ENCODE data around the gene OSCP1. TPM values are rescaled to one million over a fixed set of nuclear protein-coding genes. Genes with fewer than 3 reads are reported as not detected.
"Not testable (repeated sequence)": the region's sequence is repeated elsewhere in the genome, so short reads cannot be mapped to it uniquely, and the experiment has no call there.

The OSCP1 gene
- total RNA-seq, 1 donor from 2014 or later: 7.1 TPM

- H3K36me3 ChIP-seq: no peaks in the 10 kb centered on the region
- H3K4me1 ChIP-seq: no peaks in the 10 kb centered on the region
- peaks cover 23% of the 10 kb centered on the region for H3K27me3 ChIP-seq (ENCODE audit: low read depth)
- intact Hi-C loops (cut with micrococcal nuclease): no loop called here
- TF ChIP-seq CTCF (IDR thresholded peaks at IDR 0.05; ENCODE audit: borderline replicate concordance): no peak
- no peak for DNase-seq
- H3K27ac ChIP-seq (replicated peaks): no peak overlapping the region
- H3K4me3 ChIP-seq: no peak overlapping the region
- no peaks in the 10 kb centered on the region for H3K9me3 ChIP-seq (replicated peaks)
Observed at GRCh38 chr1:36487906-36488305, 37.7 kb upstream of the OSCP1 start.

- H3K36me3 ChIP-seq; H3K9me3 ChIP-seq (replicated peaks); intact Hi-C loops (cut with micrococcal nuclease); DNase-seq; H3K4me1 ChIP-seq; H3K4me3 ChIP-seq: not testable (repeated sequence)
- peak overlapping the region; percentile 18 for H3K27ac ChIP-seq (replicated peaks)
- peaks cover 17% of the 10 kb centered on the region for H3K27me3 ChIP-seq (ENCODE audit: low read depth)
Observed at GRCh38 chr1:36487336-36487725, 37.1 kb upstream of the OSCP1 start.

GRCh38 chr1:36486439-36487335, 36.4 kb upstream of the OSCP1 start:
- Histone ChIP-seq H3K27me3 (ENCODE audit: low read depth) (peaks cover 13% of the 10 kb centered on the region), H3K36me3 (no peaks in the 10 kb centered on the region), H3K9me3 (replicated peaks) (no peaks in the 10 kb centered on the region), H3K27ac (replicated peaks) (peak overlapping the region; percentile 18), H3K4me1 (peaks cover 6% of the 10 kb centered on the region), H3K4me3 (no peak overlapping the region)
- intact Hi-C loops (cut with micrococcal nuclease): no loop called here
- TF ChIP-seq CTCF (IDR thresholded peaks at IDR 0.05; ENCODE audit: borderline replicate concordance): no peak
- peak; percentile 46 for DNase-seq

GRCh38 chr1:36486093-36486438, 35.8 kb upstream of the OSCP1 start:
- Histone ChIP-seq H3K36me3 (no peaks in the 10 kb centered on the region), H3K27ac (replicated peaks) (no peak overlapping the region), H3K9me3 (replicated peaks) (no peaks in the 10 kb centered on the region), H3K27me3 (ENCODE audit: low read depth) (peaks cover 13% of the 10 kb centered on the region), H3K4me3 (no peak overlapping the region), H3K4me1 (peaks cover 10% of the 10 kb centered on the region)
- DNase-seq: no peak
- no peak for TF ChIP-seq CTCF (IDR thresholded peaks at IDR 0.05; ENCODE audit: borderline replicate concordance)
- intact Hi-C loops (cut with micrococcal nuclease): no loop called here

GRCh38 chr1:36484099-36484498, 33.8 kb upstream of the OSCP1 start:
- TF ChIP-seq CTCF (IDR thresholded peaks at IDR 0.05; ENCODE audit: borderline replicate concordance): no peak
- H3K4me1 ChIP-seq: peaks cover 10% of the 10 kb centered on the region
- intact Hi-C loops (cut with micrococcal nuclease): no loop called here
- no peaks in the 10 kb centered on the region for H3K36me3 ChIP-seq
- no peak for DNase-seq
- no peak overlapping the region for H3K4me3 ChIP-seq
- peaks cover 24% of the 10 kb centered on the region for H3K27me3 ChIP-seq (ENCODE audit: low read depth)
- no peaks in the 10 kb centered on the region for H3K9me3 ChIP-seq (replicated peaks)
- no peak overlapping the region for H3K27ac ChIP-seq (replicated peaks)

- TF ChIP-seq CTCF (IDR thresholded peaks at IDR 0.05; ENCODE audit: borderline replicate concordance): no peak
- H3K9me3 ChIP-seq (replicated peaks): no peaks in the 10 kb centered on the region
- intact Hi-C loops (cut with micrococcal nuclease): no loop called here
- DNase-seq: peak; percentile 22
- peak within 1 kb of the TSS; percentile 41 for H3K4me3 ChIP-seq
- H3K4me1 ChIP-seq: peaks cover 10% of the 10 kb centered on the region
- H3K27me3 ChIP-seq (ENCODE audit: low read depth): peaks cover 20% of the 10 kb centered on the region
- H3K27ac ChIP-seq (replicated peaks): no peak within 1 kb of the TSS
- H3K36me3 ChIP-seq: no peaks in the 10 kb centered on the region
Observed at GRCh38 chr1:36482724-36483388, 32.6 kb upstream of the OSCP1 start, which contains the start of gene CSF3R. Gene CSF3R, minus strand, starts transcription at chr1:36482913. Its CDS starts 3,417 bp downstream, at chr1:36479496.
